Measurements from ENCODE around the gene COQ3. TPM values are rescaled to one million over a fixed set of nuclear protein-coding genes. Genes with fewer than 3 reads are reported as not detected.
"Not testable (repeated sequence)": the region's sequence is repeated elsewhere in the genome, so short reads cannot be mapped to it uniquely, and the experiment has no call there.

COQ3 gene
- total RNA-seq, 2 experiments from 2014 or later, result 14.9 to 16.4 TPM

DNA sequence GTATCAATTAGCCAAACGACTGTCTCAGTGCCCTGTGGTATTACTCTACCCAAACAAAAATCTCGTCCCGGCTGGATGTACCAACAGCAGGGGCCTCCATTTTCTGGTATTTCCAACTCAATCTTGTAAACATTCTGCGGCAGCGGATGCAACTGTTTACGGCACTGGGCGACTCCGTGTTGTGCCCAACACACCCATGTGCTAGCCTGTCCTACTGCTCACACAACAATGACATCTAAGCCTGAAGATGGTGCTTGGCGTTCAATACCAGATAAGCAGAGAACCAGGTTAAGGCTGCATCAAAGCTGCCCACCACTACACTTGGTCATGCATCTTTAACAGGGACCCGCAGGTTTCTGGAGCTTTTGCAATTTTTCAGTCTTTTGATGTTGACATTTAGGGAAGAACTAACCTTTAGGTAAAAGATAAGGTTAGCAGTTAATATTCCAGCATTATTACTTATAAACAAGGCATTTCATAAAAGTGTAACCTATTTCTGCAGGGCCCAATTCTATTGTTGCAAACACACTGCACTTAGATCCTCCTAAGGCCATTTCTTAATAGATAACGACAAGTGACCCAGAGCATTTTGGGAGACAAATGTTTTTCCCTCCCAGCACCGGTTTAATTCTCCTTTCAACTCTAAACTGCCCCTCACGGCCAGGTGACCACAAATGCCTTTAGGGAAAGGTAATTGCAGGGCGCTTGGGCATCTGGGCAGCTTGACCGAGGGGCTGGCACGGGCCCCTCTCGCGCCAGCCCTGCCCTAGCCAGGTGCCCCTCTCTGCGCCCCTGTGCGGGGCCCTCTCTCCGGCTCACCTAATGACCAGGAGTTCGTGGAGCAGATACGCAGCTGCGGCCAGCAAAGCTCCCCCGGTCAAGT lies 45.5 kb downstream of the COQ3 start:
- intact Hi-C loops (cut with micrococcal nuclease), result loop anchor here (2.0 kb wide), 1 partner anchor 16 kb away; no protein-coding TSS in a partner anchor
- H3K27ac Mint-ChIP-seq, result no peak overlapping the region
- H3K36me3 Mint-ChIP-seq, result no peaks in the 10 kb centered on the region
- no peak for DNase-seq
- no peaks in the 10 kb centered on the region for H3K9me3 Mint-ChIP-seq
- peaks cover 2% of the 10 kb centered on the region for H3K4me1 Mint-ChIP-seq (ENCODE audit: low read depth)
- ChIA-PET POLR2A (no interaction called here), CTCF (interaction anchor here (0.9 to 2.1 kb wide), 2 partner anchors 18 kb away, joined by 3 to 9 read pairs; no protein-coding TSS in a partner anchor)
- peak overlapping the region; percentile 45 for H3K4me3 Mint-ChIP-seq
- peaks cover 64% of the 10 kb centered on the region for H3K27me3 Mint-ChIP-seq

DNA sequence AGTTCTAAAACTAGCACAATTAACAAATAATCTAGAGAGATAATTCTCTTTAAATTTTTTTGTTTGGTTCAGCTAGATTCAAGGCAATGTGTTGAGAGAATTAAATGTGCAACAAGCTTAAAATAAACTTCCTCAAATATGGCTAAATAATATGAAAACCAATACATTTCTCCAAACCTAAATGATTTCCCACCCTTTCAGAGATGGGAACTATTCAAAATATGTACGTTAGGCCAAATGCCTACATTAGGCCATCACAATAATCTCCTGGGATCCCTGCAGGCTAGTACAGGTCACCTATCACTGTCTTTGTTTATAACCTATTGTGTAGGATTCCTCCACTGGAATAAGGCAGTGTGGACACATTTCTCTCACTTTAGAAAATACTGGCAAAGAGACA lies 46.2 kb downstream of the COQ3 start:
- DNase-seq, result no peak
- Mint-ChIP-seq H3K27ac (no peak overlapping the region), H3K9me3 (no peaks in the 10 kb centered on the region), H3K4me3 (no peak overlapping the region), H3K36me3 (no peaks in the 10 kb centered on the region), H3K4me1 (ENCODE audit: low read depth) (peaks cover 2% of the 10 kb centered on the region), H3K27me3 (peaks cover 67% of the 10 kb centered on the region)
- intact Hi-C loops (cut with micrococcal nuclease), result loop anchor here (2.0 kb wide), 1 partner anchor 17 kb away; no protein-coding TSS in a partner anchor
- ChIA-PET CTCF (interaction anchor here (0.9 kb wide), 1 partner anchor 17 kb away, joined by 3 read pairs; no protein-coding TSS in a partner anchor), POLR2A (interaction anchor here (0.8 kb wide), 1 partner anchor 17 kb away, joined by 3 read pairs; no protein-coding TSS in a partner anchor)

DNA sequence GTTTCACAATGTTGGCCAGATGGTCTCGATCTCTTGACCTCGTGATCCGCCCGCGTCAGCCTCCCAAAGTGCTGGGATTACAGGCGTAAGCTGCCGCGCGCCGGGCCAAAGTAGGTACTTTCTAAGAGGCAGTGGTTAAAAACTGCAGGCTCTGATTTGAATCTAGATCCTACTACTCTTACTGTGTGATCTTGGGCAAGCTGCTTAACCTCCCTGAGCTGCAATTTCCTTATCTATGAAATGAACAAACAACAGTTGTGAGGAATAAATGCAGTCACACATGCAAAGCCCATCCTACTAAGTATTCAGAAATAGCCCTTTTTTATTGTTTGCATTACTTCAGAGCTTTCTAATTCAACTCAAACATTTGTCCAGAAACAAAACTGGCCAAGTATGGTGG lies 47.4 kb downstream of the COQ3 start:
- no peak overlapping the region for H3K4me3 Mint-ChIP-seq
- intact Hi-C loops (cut with micrococcal nuclease), result no loop called here
- H3K27me3 Mint-ChIP-seq, result peaks cover 63% of the 10 kb centered on the region
- H3K36me3 Mint-ChIP-seq, result no peaks in the 10 kb centered on the region
- no peak overlapping the region for H3K27ac Mint-ChIP-seq
- no peaks in the 10 kb centered on the region for H3K9me3 Mint-ChIP-seq
- POLR2A ChIA-PET, result no interaction called here
- CTCF ChIA-PET, result no interaction called here
- no peak for DNase-seq
- H3K4me1 Mint-ChIP-seq (ENCODE audit: low read depth), result peaks cover 2% of the 10 kb centered on the region

DNA sequence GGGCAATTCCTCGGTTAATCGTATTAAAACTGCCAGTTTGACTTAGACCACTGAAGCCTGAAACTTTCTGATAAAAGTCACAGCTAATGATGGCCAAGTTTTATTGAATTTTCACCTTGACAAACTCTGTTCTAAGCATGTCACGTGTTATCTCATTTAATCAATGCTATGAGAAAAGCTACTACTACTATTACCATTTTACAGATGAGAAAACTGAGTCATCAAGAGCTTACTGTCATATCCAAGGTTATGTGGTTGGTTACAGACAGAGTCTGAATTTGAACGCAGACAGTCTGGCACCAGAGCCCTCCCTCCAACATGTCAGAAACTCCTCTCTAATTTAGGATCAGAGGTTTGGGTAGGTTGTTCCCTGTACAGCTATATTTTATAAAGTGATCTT lies 48.8 kb downstream of the COQ3 start:
- ChIA-PET CTCF (interaction anchor here (0.9 to 2.1 kb wide), 3 partner anchors 11 to 15 kb away, joined by 3 to 8 read pairs (median 7); no protein-coding TSS in a partner anchor), POLR2A (no interaction called here)
- no peak for DNase-seq
- Mint-ChIP-seq H3K4me1 (ENCODE audit: low read depth) (peaks cover 2% of the 10 kb centered on the region), H3K4me3 (no peak overlapping the region), H3K27me3 (peaks cover 51% of the 10 kb centered on the region), H3K27ac (no peak overlapping the region), H3K36me3 (no peaks in the 10 kb centered on the region), H3K9me3 (no peaks in the 10 kb centered on the region)
- intact Hi-C loops (cut with micrococcal nuclease), result no loop called here

DNA sequence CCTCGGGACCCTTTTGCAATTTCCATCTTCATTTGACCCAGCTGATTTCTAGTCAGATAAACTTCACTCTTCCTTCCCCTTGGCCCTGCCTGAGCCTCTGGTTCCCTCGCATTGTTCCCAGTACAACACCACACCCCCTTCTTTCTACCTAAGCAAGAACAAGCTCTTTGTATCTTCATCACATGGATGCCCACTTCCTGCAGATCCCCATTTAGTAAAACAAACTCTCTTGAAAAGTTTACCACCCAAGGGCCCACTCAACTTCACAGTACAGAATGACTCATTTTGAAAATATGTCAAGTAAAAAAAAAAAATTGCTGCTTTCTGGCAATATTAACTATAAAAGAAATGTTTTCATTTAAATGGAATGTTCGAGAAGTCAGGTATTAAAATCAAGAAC lies 49.7 kb downstream of the COQ3 start:
- Mint-ChIP-seq H3K27ac (no peak overlapping the region), H3K4me1 (ENCODE audit: low read depth) (peaks cover 2% of the 10 kb centered on the region), H3K4me3 (no peak overlapping the region), H3K9me3 (no peaks in the 10 kb centered on the region), H3K36me3 (no peaks in the 10 kb centered on the region), H3K27me3 (peaks cover 52% of the 10 kb centered on the region)
- CTCF ChIA-PET, result interaction anchor here (0.9 to 2.1 kb wide), 2 partner anchors 10 to 12 kb away, joined by 3 to 7 read pairs; no protein-coding TSS in a partner anchor
- DNase-seq, result no peak
- POLR2A ChIA-PET, result no interaction called here
- intact Hi-C loops (cut with micrococcal nuclease), result no loop called here

DNA sequence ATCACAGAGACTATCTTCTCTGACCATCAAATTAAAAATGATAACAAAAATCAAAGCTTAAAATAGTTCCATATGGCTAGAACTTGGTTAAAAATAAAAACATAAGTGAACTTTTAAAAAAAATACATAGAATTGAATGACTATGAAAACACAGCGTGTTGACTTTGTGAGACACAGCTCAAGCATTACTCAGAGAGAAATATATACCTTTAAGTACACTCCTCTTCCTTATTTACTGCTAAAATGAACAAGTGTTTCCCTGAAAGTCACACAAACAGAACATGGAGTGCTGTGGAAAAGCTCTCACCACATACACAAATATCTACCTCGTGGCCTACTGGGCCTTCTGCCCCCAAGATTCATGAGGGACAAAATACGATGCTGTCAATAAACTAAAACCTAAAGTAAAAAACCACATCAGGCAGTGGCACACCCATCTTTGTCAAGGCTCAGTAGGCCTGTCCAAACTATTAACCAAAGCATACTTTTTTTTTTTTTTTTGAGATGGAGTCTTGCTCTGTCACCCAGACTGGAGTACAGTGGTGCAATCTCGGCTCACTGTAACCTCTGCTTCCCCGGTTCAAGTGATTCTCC lies 52.0 kb downstream of the COQ3 start:
- H3K9me3 Mint-ChIP-seq, result no peaks in the 10 kb centered on the region
- CTCF ChIA-PET, result interaction anchor here (1.4 kb wide), 1 partner anchor 12 kb away, joined by 4 read pairs; no protein-coding TSS in a partner anchor
- H3K27ac Mint-ChIP-seq, result no peak overlapping the region
- intact Hi-C loops (cut with micrococcal nuclease), result no loop called here
- peaks cover 2% of the 10 kb centered on the region for H3K4me1 Mint-ChIP-seq (ENCODE audit: low read depth)
- peaks cover 44% of the 10 kb centered on the region for H3K27me3 Mint-ChIP-seq
- POLR2A ChIA-PET, result no interaction called here
- DNase-seq, result no peak
- H3K4me3 Mint-ChIP-seq, result no peak overlapping the region
- H3K36me3 Mint-ChIP-seq, result no peaks in the 10 kb centered on the region

DNA sequence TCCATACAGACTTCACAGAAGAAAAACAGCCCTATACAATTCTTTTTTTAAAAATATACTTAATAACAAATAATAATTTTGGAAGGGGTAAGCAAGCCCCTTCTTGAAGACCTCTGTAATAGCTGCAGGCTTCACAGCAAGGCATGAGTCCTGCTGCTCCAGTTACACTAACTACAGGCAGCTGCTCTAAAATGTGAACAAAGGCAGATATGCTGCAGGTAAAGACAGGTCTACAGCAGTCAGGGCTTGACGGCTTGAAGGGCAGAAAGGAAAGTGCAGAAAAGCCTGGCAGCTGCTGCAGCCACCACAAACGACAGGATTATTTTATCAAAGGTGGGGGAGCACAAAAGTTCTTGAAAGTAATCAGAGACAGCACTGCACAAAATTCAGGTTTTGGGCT lies 55.8 kb downstream of the COQ3 start:
- CTCF ChIA-PET, result interaction anchor here (0.8 to 1.3 kb wide), 2 partner anchors 8 to 13 kb away, joined by 3 read pairs; no protein-coding TSS in a partner anchor
- DNase-seq, result no peak
- Mint-ChIP-seq H3K4me3 (no peak overlapping the region), H3K9me3 (no peaks in the 10 kb centered on the region), H3K27me3 (peaks cover 27% of the 10 kb centered on the region), H3K4me1 (ENCODE audit: low read depth) (no peaks in the 10 kb centered on the region), H3K27ac (no peak overlapping the region), H3K36me3 (no peaks in the 10 kb centered on the region)
- intact Hi-C loops (cut with micrococcal nuclease), result loop anchor here (10.0 kb wide), 1 partner anchor 227 kb away; the partner anchor contains the start of gene CCNC
- POLR2A ChIA-PET, result no interaction called here

DNA sequence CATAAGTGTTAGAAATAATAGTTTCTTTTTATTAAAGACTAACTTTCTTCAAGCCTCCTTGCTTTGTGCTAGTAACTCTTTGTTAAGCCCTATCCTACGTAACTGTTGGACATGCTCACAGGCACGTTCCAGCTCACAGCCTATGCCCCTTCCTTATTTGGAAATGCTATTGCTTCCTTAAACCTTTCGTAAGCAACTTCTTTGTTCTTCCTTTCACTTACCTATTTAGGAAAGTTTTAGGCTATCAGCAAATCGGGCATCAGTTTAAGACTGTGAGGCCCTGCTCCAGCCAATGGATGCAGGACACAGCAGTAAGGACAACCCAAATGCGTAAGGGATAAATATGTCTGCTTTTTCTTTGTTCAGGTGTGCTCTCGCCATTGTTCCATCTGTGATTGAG lies 58.7 kb downstream of the COQ3 start:
- intact Hi-C loops (cut with micrococcal nuclease), result loop anchor here (10.0 kb wide), 1 partner anchor 230 kb away; the partner anchor contains the start of gene CCNC
- CTCF ChIA-PET, result interaction anchor here (0.7 to 1.1 kb wide), 2 partner anchors 91 to 99 kb away, joined by 6 to 7 read pairs; no protein-coding TSS in a partner anchor
- H3K27me3 Mint-ChIP-seq, result peaks cover 22% of the 10 kb centered on the region

DNA sequence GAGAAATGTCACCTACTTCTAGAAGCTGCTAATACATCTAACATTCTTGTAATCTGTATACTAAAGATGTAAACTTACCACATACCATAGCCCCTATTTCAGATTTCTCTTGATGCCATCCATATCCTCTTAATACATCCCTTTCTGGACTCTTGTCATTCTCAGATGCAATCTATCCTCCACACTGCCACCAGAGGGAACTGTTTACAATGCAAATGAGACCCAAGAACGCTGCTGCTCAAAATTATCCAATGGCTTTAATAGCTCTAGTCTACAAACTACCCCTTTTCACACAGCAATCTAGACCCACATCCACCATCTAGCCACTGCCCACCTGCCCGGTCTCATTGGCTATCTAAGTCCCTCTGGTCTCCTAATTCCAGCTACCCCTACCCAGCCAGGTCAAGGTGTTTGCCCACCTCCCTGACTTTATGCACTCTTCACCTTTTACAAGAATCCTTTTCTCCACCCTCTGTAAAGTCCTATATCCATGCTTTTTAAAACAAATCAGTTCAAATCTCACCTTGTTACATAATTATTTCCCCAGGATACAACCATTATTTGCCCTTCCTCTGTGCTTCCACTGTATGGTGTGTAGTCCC lies 59.4 kb downstream of the COQ3 start:
- Mint-ChIP-seq H3K36me3 (no peaks in the 10 kb centered on the region), H3K9me3 (no peaks in the 10 kb centered on the region), H3K4me3 (no peak overlapping the region), H3K27me3 (peaks cover 21% of the 10 kb centered on the region), H3K4me1 (ENCODE audit: low read depth) (peaks cover 3% of the 10 kb centered on the region), H3K27ac (no peak overlapping the region)
- intact Hi-C loops (cut with micrococcal nuclease), result loop anchor here (1.0 to 10.0 kb wide), 5 partner anchors 30 to 488 kb away; partner anchors contain the start of genes CCNC and PNISR
- ChIA-PET POLR2A (interaction anchor here (0.9 kb wide), 1 partner anchor 59 kb away, joined by 3 read pairs; the partner anchor contains the start of gene COQ3), CTCF (interaction anchor here (0.7 to 1.2 kb wide), 5 partner anchors 10 to 99 kb away, joined by 3 to 8 read pairs (median 7); partner anchors contain the start of gene COQ3)
- peak; percentile 17 for DNase-seq

More for the DNA sequence above, 58.7 kb downstream of the COQ3 start:
- H3K27ac Mint-ChIP-seq; H3K9me3 Mint-ChIP-seq; POLR2A ChIA-PET; H3K4me3 Mint-ChIP-seq; DNase-seq; H3K4me1 Mint-ChIP-seq (ENCODE audit: low read depth); H3K36me3 Mint-ChIP-seq: not testable (repeated sequence)

DNA sequence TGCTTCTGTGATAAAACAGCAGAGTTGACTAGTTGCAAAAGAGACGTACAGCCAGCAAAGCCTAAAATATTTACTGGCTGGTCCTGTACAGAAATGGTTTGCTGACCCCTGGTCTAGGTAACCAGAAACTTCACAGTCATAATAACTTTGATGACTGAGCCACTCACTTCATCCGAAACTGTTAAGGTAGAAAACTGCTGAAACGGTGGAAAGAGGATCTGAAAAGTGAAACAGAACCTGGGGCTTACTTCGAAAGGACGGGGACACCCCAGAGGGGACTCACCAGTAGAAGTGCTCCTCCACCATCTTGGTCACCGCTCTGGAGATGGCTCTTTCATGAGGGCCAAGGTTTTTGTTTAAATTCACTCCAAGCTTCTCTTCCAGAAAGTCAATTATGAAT lies 60.9 kb downstream of the COQ3 start:
- intact Hi-C loops (cut with micrococcal nuclease), result loop anchor here (5.0 to 10.0 kb wide), 3 partner anchors 232 to 489 kb away; partner anchors contain the start of gene CCNC
- H3K9me3 Mint-ChIP-seq, result no peaks in the 10 kb centered on the region
- DNase-seq, result no peak
- CTCF ChIA-PET, result interaction anchor here (0.9 to 3.4 kb wide), 2 partner anchors 12 to 92 kb away, joined by 3 to 31 read pairs; partner anchors contain the start of gene PNISR
- H3K27me3 Mint-ChIP-seq, result peaks cover 12% of the 10 kb centered on the region
- H3K4me3 Mint-ChIP-seq, result no peak overlapping the region
- no peaks in the 10 kb centered on the region for H3K36me3 Mint-ChIP-seq
- POLR2A ChIA-PET, result no interaction called here
- H3K27ac Mint-ChIP-seq, result no peak overlapping the region
- H3K4me1 Mint-ChIP-seq (ENCODE audit: low read depth), result peaks cover 3% of the 10 kb centered on the region

DNA sequence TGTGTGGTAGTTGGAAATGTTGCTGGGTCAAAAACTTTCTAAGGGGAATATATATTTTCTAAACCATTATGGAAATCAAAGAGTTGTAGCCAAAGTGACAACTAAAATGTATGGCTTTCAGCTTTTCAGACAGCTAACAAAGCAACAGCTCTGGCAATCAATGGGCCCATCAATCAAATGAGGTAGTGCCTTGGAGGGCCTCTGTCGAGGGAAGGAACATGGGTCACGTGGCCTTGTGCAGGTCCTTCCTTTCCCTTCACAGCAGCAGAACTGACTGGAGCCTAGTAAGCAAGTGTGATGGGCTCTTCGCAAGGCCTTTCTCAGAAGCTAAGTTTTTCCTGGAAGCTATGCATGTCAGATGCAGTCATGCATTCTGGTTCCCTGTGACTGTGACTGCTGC lies 62.5 kb downstream of the COQ3 start:
- Mint-ChIP-seq H3K27ac (no peak overlapping the region), H3K27me3 (peaks cover 5% of the 10 kb centered on the region), H3K4me1 (ENCODE audit: low read depth) (peaks cover 3% of the 10 kb centered on the region), H3K36me3 (no peaks in the 10 kb centered on the region), H3K4me3 (no peak overlapping the region), H3K9me3 (no peaks in the 10 kb centered on the region)
- no peak for DNase-seq
- POLR2A ChIA-PET, result no interaction called here
- CTCF ChIA-PET, result interaction anchor here (0.7 to 3.4 kb wide), 9 partner anchors 16 to 415 kb away, joined by 3 to 31 read pairs (median 5); partner anchors contain the start of genes COQ3 and PNISR
- intact Hi-C loops (cut with micrococcal nuclease), result loop anchor here (5.0 to 10.0 kb wide), 3 partner anchors 233 to 491 kb away; partner anchors contain the start of gene CCNC

Measured in activated CD4-positive, alpha-beta memory T cell treated with anti-CD3 and anti-CD28 coated beads for 36 hours (primary cell).